Measurements from ENCODE around the gene APOA5. TPM values are rescaled to one million over a fixed set of nuclear protein-coding genes. Genes with fewer than 3 reads are reported as not detected.

APOA5 gene
- total RNA-seq, 1 experiment from 2014 or later, result 0.20 TPM

- no peak overlapping the region for H3K27ac Mint-ChIP-seq
- H3K27me3 Mint-ChIP-seq (ENCODE audit: low read depth), result peaks cover 26% of the 10 kb centered on the region
- ATAC-seq (peak; percentile 89), DNase-seq (ENCODE audit: low spot score) (peak; percentile 95)
- ChIA-PET CTCF (interaction anchor here (0.6 to 8.7 kb wide), 59 partner anchors 9 to 440 kb away, joined by 3 to 358 read pairs (median 5); partner anchors contain the start of genes APOA1, APOA4, APOC3 and BUD13), POLR2A (interaction anchor here (0.5 to 1.2 kb wide), 4 partner anchors 35 to 529 kb away, joined by 3 to 8 read pairs (median 4); partner anchors contain the start of gene SIK3)
- H3K36me3 Mint-ChIP-seq, result peaks cover 10% of the 10 kb centered on the region; the same call in 1 of the 2 replicates
- H3K4me3 Mint-ChIP-seq, result peak overlapping the region; percentile 40
- no peaks in the 10 kb centered on the region for H3K9me3 Mint-ChIP-seq
- H3K4me1 Mint-ChIP-seq, result peaks cover 24% of the 10 kb centered on the region
- TF ChIP-seq, protein P1, sequence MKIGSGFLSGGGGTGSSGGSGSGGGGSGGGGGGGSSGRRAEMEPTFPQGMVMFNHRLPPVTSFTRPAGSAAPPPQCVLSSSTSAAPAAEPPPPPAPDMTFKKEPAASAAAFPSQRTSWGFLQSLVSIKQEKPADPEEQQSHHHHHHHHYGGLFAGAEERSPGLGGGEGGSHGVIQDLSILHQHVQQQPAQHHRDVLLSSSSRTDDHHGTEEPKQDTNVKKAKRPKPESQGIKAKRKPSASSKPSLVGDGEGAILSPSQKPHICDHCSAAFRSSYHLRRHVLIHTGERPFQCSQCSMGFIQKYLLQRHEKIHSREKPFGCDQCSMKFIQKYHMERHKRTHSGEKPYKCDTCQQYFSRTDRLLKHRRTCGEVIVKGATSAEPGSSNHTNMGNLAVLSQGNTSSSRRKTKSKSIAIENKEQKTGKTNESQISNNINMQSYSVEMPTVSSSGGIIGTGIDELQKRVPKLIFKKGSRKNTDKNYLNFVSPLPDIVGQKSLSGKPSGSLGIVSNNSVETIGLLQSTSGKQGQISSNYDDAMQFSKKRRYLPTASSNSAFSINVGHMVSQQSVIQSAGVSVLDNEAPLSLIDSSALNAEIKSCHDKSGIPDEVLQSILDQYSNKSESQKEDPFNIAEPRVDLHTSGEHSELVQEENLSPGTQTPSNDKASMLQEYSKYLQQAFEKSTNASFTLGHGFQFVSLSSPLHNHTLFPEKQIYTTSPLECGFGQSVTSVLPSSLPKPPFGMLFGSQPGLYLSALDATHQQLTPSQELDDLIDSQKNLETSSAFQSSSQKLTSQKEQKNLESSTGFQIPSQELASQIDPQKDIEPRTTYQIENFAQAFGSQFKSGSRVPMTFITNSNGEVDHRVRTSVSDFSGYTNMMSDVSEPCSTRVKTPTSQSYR (CRISPR knock-in tag; IDR thresholded peaks at IDR 0.05), result no peak
- TF ChIP-seq FOXJ3 (CRISPR knock-in tag; IDR thresholded peaks at IDR 0.05; ENCODE audit: borderline replicate concordance), result no peak
- TF ChIP-seq OVOL2 (CRISPR knock-in tag; IDR thresholded peaks at IDR 0.05; ENCODE audit: borderline replicate concordance), result no peak
- TF ChIP-seq, protein P2, sequence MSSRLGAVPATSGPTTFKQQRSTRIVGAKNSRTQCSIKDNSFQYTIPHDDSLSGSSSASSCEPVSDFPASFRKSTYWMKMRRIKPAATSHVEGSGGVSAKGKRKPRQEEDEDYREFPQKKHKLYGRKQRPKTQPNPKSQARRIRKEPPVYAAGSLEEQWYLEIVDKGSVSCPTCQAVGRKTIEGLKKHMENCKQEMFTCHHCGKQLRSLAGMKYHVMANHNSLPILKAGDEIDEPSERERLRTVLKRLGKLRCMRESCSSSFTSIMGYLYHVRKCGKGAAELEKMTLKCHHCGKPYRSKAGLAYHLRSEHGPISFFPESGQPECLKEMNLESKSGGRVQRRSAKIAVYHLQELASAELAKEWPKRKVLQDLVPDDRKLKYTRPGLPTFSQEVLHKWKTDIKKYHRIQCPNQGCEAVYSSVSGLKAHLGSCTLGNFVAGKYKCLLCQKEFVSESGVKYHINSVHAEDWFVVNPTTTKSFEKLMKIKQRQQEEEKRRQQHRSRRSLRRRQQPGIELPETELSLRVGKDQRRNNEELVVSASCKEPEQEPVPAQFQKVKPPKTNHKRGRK (CRISPR knock-in tag; IDR thresholded peaks at IDR 0.05; ENCODE audit: borderline replicate concordance), result no peak
- TF ChIP-seq ZBTB21 (CRISPR knock-in tag; IDR thresholded peaks at IDR 0.05; ENCODE audit: borderline replicate concordance), result no peak
- TF ChIP-seq CDX4 (CRISPR knock-in tag; IDR thresholded peaks at IDR 0.05; ENCODE audit: borderline replicate concordance), result no peak
- TF ChIP-seq GABPB1 (CRISPR knock-in tag; IDR thresholded peaks at IDR 0.05), result 0 out of 2 replicates have a peak, but pooled peaks have one; percentile 46
- no peak for TF ChIP-seq SMAD4 (CRISPR knock-in tag; IDR thresholded peaks at IDR 0.05)
- no peak for TF ChIP-seq NFE2L1 (CRISPR knock-in tag; IDR thresholded peaks at IDR 0.05)
- TF ChIP-seq, protein P3, sequence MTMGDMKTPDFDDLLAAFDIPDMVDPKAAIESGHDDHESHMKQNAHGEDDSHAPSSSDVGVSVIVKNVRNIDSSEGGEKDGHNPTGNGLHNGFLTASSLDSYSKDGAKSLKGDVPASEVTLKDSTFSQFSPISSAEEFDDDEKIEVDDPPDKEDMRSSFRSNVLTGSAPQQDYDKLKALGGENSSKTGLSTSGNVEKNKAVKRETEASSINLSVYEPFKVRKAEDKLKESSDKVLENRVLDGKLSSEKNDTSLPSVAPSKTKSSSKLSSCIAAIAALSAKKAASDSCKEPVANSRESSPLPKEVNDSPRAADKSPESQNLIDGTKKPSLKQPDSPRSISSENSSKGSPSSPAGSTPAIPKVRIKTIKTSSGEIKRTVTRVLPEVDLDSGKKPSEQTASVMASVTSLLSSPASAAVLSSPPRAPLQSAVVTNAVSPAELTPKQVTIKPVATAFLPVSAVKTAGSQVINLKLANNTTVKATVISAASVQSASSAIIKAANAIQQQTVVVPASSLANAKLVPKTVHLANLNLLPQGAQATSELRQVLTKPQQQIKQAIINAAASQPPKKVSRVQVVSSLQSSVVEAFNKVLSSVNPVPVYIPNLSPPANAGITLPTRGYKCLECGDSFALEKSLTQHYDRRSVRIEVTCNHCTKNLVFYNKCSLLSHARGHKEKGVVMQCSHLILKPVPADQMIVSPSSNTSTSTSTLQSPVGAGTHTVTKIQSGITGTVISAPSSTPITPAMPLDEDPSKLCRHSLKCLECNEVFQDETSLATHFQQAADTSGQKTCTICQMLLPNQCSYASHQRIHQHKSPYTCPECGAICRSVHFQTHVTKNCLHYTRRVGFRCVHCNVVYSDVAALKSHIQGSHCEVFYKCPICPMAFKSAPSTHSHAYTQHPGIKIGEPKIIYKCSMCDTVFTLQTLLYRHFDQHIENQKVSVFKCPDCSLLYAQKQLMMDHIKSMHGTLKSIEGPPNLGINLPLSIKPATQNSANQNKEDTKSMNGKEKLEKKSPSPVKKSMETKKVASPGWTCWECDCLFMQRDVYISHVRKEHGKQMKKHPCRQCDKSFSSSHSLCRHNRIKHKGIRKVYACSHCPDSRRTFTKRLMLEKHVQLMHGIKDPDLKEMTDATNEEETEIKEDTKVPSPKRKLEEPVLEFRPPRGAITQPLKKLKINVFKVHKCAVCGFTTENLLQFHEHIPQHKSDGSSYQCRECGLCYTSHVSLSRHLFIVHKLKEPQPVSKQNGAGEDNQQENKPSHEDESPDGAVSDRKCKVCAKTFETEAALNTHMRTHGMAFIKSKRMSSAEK (CRISPR knock-in tag; IDR thresholded peaks at IDR 0.05; ENCODE audit: borderline replicate concordance), result no peak
- TF ChIP-seq, protein P4, sequence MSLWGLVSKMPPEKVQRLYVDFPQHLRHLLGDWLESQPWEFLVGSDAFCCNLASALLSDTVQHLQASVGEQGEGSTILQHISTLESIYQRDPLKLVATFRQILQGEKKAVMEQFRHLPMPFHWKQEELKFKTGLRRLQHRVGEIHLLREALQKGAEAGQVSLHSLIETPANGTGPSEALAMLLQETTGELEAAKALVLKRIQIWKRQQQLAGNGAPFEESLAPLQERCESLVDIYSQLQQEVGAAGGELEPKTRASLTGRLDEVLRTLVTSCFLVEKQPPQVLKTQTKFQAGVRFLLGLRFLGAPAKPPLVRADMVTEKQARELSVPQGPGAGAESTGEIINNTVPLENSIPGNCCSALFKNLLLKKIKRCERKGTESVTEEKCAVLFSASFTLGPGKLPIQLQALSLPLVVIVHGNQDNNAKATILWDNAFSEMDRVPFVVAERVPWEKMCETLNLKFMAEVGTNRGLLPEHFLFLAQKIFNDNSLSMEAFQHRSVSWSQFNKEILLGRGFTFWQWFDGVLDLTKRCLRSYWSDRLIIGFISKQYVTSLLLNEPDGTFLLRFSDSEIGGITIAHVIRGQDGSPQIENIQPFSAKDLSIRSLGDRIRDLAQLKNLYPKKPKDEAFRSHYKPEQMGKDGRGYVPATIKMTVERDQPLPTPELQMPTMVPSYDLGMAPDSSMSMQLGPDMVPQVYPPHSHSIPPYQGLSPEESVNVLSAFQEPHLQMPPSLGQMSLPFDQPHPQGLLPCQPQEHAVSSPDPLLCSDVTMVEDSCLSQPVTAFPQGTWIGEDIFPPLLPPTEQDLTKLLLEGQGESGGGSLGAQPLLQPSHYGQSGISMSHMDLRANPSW (CRISPR knock-in tag; conservative IDR thresholded peaks at IDR 0.05; ENCODE audit: low read depth), result no peak
- TF ChIP-seq PRRX2 (CRISPR knock-in tag; IDR thresholded peaks at IDR 0.05), result no peak
- TF ChIP-seq, protein P5, sequence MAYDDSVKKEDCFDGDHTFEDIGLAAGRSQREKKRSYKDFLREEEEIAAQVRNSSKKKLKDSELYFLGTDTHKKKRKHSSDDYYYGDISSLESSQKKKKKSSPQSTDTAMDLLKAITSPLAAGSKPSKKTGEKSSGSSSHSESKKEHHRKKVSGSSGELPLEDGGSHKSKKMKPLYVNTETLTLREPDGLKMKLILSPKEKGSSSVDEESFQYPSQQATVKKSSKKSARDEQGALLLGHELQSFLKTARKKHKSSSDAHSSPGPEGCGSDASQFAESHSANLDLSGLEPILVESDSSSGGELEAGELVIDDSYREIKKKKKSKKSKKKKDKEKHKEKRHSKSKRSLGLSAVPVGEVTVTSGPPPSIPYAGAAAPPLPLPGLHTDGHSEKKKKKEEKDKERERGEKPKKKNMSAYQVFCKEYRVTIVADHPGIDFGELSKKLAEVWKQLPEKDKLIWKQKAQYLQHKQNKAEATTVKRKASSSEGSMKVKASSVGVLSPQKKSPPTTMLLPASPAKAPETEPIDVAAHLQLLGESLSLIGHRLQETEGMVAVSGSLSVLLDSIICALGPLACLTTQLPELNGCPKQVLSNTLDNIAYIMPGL (CRISPR knock-in tag; IDR thresholded peaks at IDR 0.05), result 0 out of 2 replicates have a peak, but pooled peaks have one; percentile 53
- TF ChIP-seq CTCF (IDR thresholded peaks at IDR 0.05), result peak; percentile 94
- TF ChIP-seq, protein P6, sequence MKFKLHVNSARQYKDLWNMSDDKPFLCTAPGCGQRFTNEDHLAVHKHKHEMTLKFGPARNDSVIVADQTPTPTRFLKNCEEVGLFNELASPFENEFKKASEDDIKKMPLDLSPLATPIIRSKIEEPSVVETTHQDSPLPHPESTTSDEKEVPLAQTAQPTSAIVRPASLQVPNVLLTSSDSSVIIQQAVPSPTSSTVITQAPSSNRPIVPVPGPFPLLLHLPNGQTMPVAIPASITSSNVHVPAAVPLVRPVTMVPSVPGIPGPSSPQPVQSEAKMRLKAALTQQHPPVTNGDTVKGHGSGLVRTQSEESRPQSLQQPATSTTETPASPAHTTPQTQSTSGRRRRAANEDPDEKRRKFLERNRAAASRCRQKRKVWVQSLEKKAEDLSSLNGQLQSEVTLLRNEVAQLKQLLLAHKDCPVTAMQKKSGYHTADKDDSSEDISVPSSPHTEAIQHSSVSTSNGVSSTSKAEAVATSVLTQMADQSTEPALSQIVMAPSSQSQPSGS (CRISPR knock-in tag; IDR thresholded peaks at IDR 0.05; ENCODE audit: borderline replicate concordance, low read depth), result no peak
- no peak for TF ChIP-seq ZNF416 (CRISPR knock-in tag; IDR thresholded peaks at IDR 0.05)
These were observed 472 bp downstream of the APOA5 start for GRCh38 chr11:116791002-116791812.

Data from WTC11 (cell line).